ENCODE measurements around the gene AMMECR1L.

The AMMECR1L gene

GRCh38 chr2:127860130-127860529 lies 25.6 kb downstream of the AMMECR1L start:
- TF ChIP-seq CTCF (IDR thresholded peaks at IDR 0.05), result no peak

- no peak for TF ChIP-seq CTCF (IDR thresholded peaks at IDR 0.05)
These were observed 26.1 kb downstream of the AMMECR1L start for GRCh38 chr2:127859712-127860085.

GRCh38 chr2:127857265-127857808 lies 28.4 kb downstream of the AMMECR1L start:
- TF ChIP-seq CTCF (IDR thresholded peaks at IDR 0.05), result no peak

- TF ChIP-seq CTCF (IDR thresholded peaks at IDR 0.05), result no peak
These were observed 32.1 kb downstream of the AMMECR1L start for GRCh38 chr2:127853671-127854070.

- TF ChIP-seq CTCF (IDR thresholded peaks at IDR 0.05), result no peak
These were observed 33.4 kb downstream of the AMMECR1L start for GRCh38 chr2:127852388-127852787.

GRCh38 chr2:127847931-127848330 lies 37.8 kb downstream of the AMMECR1L start:
- no peak for TF ChIP-seq CTCF (IDR thresholded peaks at IDR 0.05)

GRCh38 chr2:127844973-127845372 lies 40.8 kb downstream of the AMMECR1L start:
- TF ChIP-seq CTCF (IDR thresholded peaks at IDR 0.05), result no peak

GRCh38 chr2:127843677-127844076 lies 42.1 kb downstream of the AMMECR1L start:
- no peak for TF ChIP-seq CTCF (IDR thresholded peaks at IDR 0.05)
